B cell (primary cell): ENCODE results near the gene CD4. TPM values are rescaled to one million over a fixed set of nuclear protein-coding genes. Genes with fewer than 3 reads are reported as not detected.

Experiments
- ATAC-seq: fragments of 200-7000 bp; cut with Tn5 transposase; one replicate; pipeline ENCODE4 v1.10.0; 2021; ENCODE audit warnings: low read depth, mild to moderate bottlenecking, moderate number of reproducible peaks, moderate library complexity
- CTCF ChIA-PET: fragments of 350-600 bp; sonication (Branson Sonifier 250); formaldehyde crosslinking; loops from one replicate; lab custom pipeline; 2021; ENCODE audit warnings: antibody characterized with exemption, inconsistent platforms; lab: Charles Lee
- POLR2A ChIA-PET: fragments of 350-600 bp; sonication (Branson Sonifier 250); formaldehyde crosslinking; loops from one replicate; lab custom pipeline; 2021; ENCODE audit warnings: antibody characterized with exemption; lab: Charles Lee
- DNase-seq: peaks from one replicate; pipeline ENCODE4 v3.0.0; 2013
- H2AFZ ChIP-seq: 2 replicates; pipeline ENCODE4 v1.6.1; 2012; ENCODE audit warnings: mild to moderate bottlenecking, low read depth, low read length; ENCODE audit not compliant: insufficient read depth, poor library complexity, severe bottlenecking
- H3K27ac ChIP-seq, 2 donors: 1 replicate in 1 of 2; 2 replicates in 1 of 2; pipeline ENCODE4 v1.5.1; 2012 to 2013; ENCODE audit warnings: low read length in 2 of 2, mild to moderate bottlenecking in 2 of 2, moderate library complexity in 1 of 2
- H3K27me3 ChIP-seq, 4 experiments: fragments of 200-600 bp in 1 of 4; sonication (generic) in 1 of 4; replicated peaks in 1 of 4; 1 replicate in 2 of 4; 2 replicates in 2 of 4; pipeline versions ENCODE4 v1.6.1 to v1.7.0; 2013 to 2016; ENCODE audit warnings: low read length in 3 of 4, mild to moderate bottlenecking in 2 of 4, mixed read lengths in 1 of 4, moderate library complexity in 1 of 4; ENCODE audit not compliant: insufficient read depth in 4 of 4, control insufficient read depth in 3 of 4; ENCODE audit errors: control extremely low read depth in 1 of 4
- H3K36me3 ChIP-seq, 2 experiments: replicated peaks in 1 of 2; 1 replicate in 1 of 2; 2 replicates in 1 of 2; pipeline versions ENCODE4 v1.6.1 to v1.7.1; 2013; ENCODE audit warnings: low read length in 1 of 2; ENCODE audit not compliant: insufficient read depth in 2 of 2, control insufficient read depth in 1 of 2; ENCODE audit errors: control extremely low read depth in 1 of 2, extremely low read depth in 1 of 2
- H3K4me1 ChIP-seq, 2 donors: fragments of 200-600 bp in 1 of 2; sonication (generic) in 1 of 2; 1 replicate in 1 of 2; 2 replicates in 1 of 2; pipeline versions ENCODE4 v1.5.1 to v1.6.1; 2013 to 2017; ENCODE audit warnings: low read length in 2 of 2; ENCODE audit not compliant: control insufficient read depth in 2 of 2, insufficient read depth in 2 of 2
- H3K4me2 ChIP-seq: replicated peaks from 2 replicates; pipeline ENCODE3; 2012; ENCODE audit warnings: mild to moderate bottlenecking, low read depth, low read length; ENCODE audit not compliant: poor library complexity, severe bottlenecking
- H3K4me3 ChIP-seq, 5 experiments: fragments of 200-600 bp in 1 of 5; sonication (generic) in 1 of 5; 1 replicate in 3 of 5; 2 replicates in 2 of 5; pipeline versions ENCODE4 v1.5.1 to v1.7.0; 2011 to 2016; ENCODE audit warnings: low read length in 4 of 5, mild to moderate bottlenecking in 4 of 5, low read depth in 2 of 5, control low read depth in 1 of 5, moderate library complexity in 1 of 5; ENCODE audit not compliant: insufficient read depth in 1 of 5; ENCODE audit errors: control extremely low read depth in 1 of 5, extremely low read depth in 1 of 5
- H3K79me2 ChIP-seq: fragments of 200-600 bp; sonication (generic); one replicate; pipeline ENCODE4 v1.6.0; 2016; ENCODE audit warnings: low read length; ENCODE audit not compliant: control insufficient read depth, insufficient read depth
- H3K9ac ChIP-seq: fragments of 200-600 bp; sonication (generic); 2 replicates; pipeline ENCODE4 v1.6.1; 2017; ENCODE audit warnings: mild to moderate bottlenecking, low read length, moderate library complexity
- H3K9me3 ChIP-seq, 3 donors: one replicate each; pipeline versions ENCODE4 v1.6.1 to v1.7.1; 2013; ENCODE audit warnings: low read length in 2 of 3; ENCODE audit not compliant: control insufficient read depth in 2 of 3, insufficient read depth in 1 of 3; ENCODE audit errors: control extremely low read depth in 1 of 3
- H4K20me1 ChIP-seq: 2 replicates; pipeline ENCODE4 v1.6.0; 2012; ENCODE audit warnings: mild to moderate bottlenecking, low read length; ENCODE audit not compliant: insufficient read depth, control insufficient read depth, poor library complexity, severe bottlenecking
- H3K27ac Mint-ChIP-seq: one replicate; pipeline ENCODE4 v1.8.0; 2021; ENCODE audit warnings: mixed read lengths
- H3K27me3 Mint-ChIP-seq: one replicate; pipeline ENCODE4 v1.8.0; 2021; ENCODE audit warnings: mixed read lengths
- H3K4me1 Mint-ChIP-seq: one replicate; pipeline ENCODE4 v1.8.0; 2021; ENCODE audit warnings: mixed read lengths
- H3K4me3 Mint-ChIP-seq: one replicate; pipeline ENCODE4 v1.8.0; 2021; ENCODE audit warnings: mixed read lengths
- H3K9me3 Mint-ChIP-seq: one replicate; pipeline ENCODE4 v1.8.0; 2022; ENCODE audit warnings: mixed read lengths; ENCODE audit not compliant: insufficient read depth
- EZH2 ChIP-seq: IDR thresholded peaks from 2 replicates; pipeline ENCODE4 v1.6.1; 2012; ENCODE audit warnings: borderline replicate concordance, low read depth, mild to moderate bottlenecking, moderate library complexity, low read length; ENCODE audit not compliant: insufficient read depth, poor library complexity, severe bottlenecking
- WGBS: methylation state at CpG from one replicate; pipeline ENCODE4 v1.1.5; 2013; ENCODE audit warnings: missing lambda C conversion rate; ENCODE audit not compliant: insufficient coverage; 5-methylcytosine and 5-hydroxymethylcytosine counted together
- intact Hi-C: fragments of 100-400 bp; cut with micrococcal nuclease; formaldehyde crosslinking; loops from one replicate; pipeline ENCODE4 v1.10.0; 2022
- polyA plus RNA-seq: library from polyadenylated mRNA; depleted of rRNA; stranded (reverse); fragments of >200 nt; gene quantifications from 2 replicates; pipeline ENCODE4 v1.2.3, GENCODE V29; 2012
- total RNA-seq, 2 donors: library from RNA; stranded (reverse); fragments of 120-200 nt in 1 of 2; gene quantifications; 1 replicate in 1 of 2; 2 replicates in 1 of 2; pipeline versions ENCODE4 v1.2.3 to v1.2.4, GENCODE V29; 2013 to 2022
- TF ChIP-seq, protein P1 (sequence below): fragments of 200-600 bp; IDR thresholded peaks from one replicate; pipeline ENCODE4 v1.8.0; 2022; ENCODE audit warnings: antibody characterized with exemption, mild to moderate bottlenecking

Gene CD4
- total and polyA plus RNA-seq, 2 donors (not counting 1 experiment from before 2014, with no cell fraction given), result 0.49 to 2.2 TPM

DNA sequence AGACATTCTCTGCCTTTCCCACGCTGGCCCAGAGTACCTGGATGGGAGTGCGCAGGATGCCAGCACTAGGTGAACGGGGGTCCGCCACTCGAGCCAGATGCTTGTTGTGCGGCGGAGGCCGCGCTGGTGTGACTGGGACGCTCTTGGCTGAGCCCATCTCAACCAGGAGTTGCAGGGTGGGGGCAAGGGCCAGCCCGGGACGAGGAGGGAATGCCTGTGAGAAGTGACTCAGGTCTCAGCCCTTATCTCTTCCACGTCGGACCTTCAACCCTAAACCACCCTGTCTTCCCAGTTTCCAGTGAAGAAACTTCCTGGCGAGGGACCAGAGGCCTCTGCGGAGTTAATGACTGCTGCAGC, 61.4 kb downstream of the CD4 start:
- CTCF ChIA-PET, result interaction anchor here (1.1 to 6.7 kb wide), 7 partner anchors 10 to 244 kb away, joined by 3 to 136 read pairs (median 7); partner anchors contain the start of genes GNB3, MLF2, SPSB2 and TPI1
- peaks cover 23% of the 10 kb centered on the region for H3K4me1 Mint-ChIP-seq
- H3K9me3 Mint-ChIP-seq, result no peaks in the 10 kb centered on the region
- DNase-seq (no peak), ATAC-seq (no peak)
- Histone ChIP-seq H3K9me3 (no peaks in the 10 kb centered on the region), H3K27me3 (no peaks in the 10 kb centered on the region), H3K27ac (peak overlapping the region in 1 of 2 donors; percentile 91), H4K20me1 (peaks cover 3% of the 10 kb centered on the region), H3K79me2 (peaks cover 25% of the 10 kb centered on the region), H3K4me1 (peaks cover 6 to 23% of the 10 kb centered on the region in 2 donors), H3K4me2 (peak overlapping the region; percentile 87), H3K4me3 (peak overlapping the region in 3 of 5 experiments; percentile 85 to 92 (median 85)), H2AFZ (peak overlapping the region; percentile 80), H3K36me3 (peaks cover 0 to 12% of the 10 kb centered on the region in 2 experiments), H3K9ac (peak overlapping the region; percentile 87)
- no peak for TF ChIP-seq EZH2
- TF ChIP-seq, protein P1, sequence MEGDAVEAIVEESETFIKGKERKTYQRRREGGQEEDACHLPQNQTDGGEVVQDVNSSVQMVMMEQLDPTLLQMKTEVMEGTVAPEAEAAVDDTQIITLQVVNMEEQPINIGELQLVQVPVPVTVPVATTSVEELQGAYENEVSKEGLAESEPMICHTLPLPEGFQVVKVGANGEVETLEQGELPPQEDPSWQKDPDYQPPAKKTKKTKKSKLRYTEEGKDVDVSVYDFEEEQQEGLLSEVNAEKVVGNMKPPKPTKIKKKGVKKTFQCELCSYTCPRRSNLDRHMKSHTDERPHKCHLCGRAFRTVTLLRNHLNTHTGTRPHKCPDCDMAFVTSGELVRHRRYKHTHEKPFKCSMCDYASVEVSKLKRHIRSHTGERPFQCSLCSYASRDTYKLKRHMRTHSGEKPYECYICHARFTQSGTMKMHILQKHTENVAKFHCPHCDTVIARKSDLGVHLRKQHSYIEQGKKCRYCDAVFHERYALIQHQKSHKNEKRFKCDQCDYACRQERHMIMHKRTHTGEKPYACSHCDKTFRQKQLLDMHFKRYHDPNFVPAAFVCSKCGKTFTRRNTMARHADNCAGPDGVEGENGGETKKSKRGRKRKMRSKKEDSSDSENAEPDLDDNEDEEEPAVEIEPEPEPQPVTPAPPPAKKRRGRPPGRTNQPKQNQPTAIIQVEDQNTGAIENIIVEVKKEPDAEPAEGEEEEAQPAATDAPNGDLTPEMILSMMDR, result no peak
- no peak overlapping the region for H3K27ac Mint-ChIP-seq
- H3K27me3 Mint-ChIP-seq, result no peaks in the 10 kb centered on the region
- POLR2A ChIA-PET, result interaction anchor here (1.4 to 5.3 kb wide), 7 partner anchors 16 to 161 kb away, joined by 5 to 49 read pairs (median 8); partner anchors contain the start of genes C12orf57, COPS7A, LRRC23 and RNU7-1
- intact Hi-C loops, result loop anchor here (1.0 to 5.0 kb wide), 5 partner anchors 15 to 293 kb away; partner anchors contain the start of genes IFFO1, MLF2 and PTMS
- 64% methylated on average over 16 of the region's 16 CpGs for WGBS
- H3K4me3 Mint-ChIP-seq, result no peak overlapping the region
